Endothelial cell (in vitro differentiated cells): ENCODE results near the gene EGR1. TPM values are rescaled to one million over a fixed set of nuclear protein-coding genes. Genes with fewer than 3 reads are reported as not detected.

Source experiments
- DNase-seq: peaks from one replicate; pipeline ENCODE4 v3.0.0; 2021; ENCODE audit warnings: low spot score
- H3K27ac Mint-ChIP-seq: one replicate; pipeline ENCODE4 v1.8.0; 2021; ENCODE audit warnings: mixed read lengths, inconsistent platforms; ENCODE audit not compliant: unreplicated experiment
- H3K27me3 Mint-ChIP-seq: one replicate; pipeline ENCODE4 v1.8.0; 2021; ENCODE audit warnings: mild to moderate bottlenecking, moderate library complexity, mixed read lengths, inconsistent platforms; ENCODE audit not compliant: unreplicated experiment
- H3K36me3 Mint-ChIP-seq: one replicate; pipeline ENCODE4 v1.8.0; 2021; ENCODE audit warnings: mild to moderate bottlenecking, low read depth, mixed read lengths, inconsistent platforms; ENCODE audit not compliant: unreplicated experiment
- H3K4me1 Mint-ChIP-seq: one replicate; pipeline ENCODE4 v1.8.0; 2021; ENCODE audit warnings: mild to moderate bottlenecking, mixed read lengths, inconsistent platforms; ENCODE audit not compliant: unreplicated experiment
- H3K4me3 Mint-ChIP-seq: one replicate; pipeline ENCODE4 v1.8.0; 2021; ENCODE audit warnings: mild to moderate bottlenecking, mixed read lengths, inconsistent platforms; ENCODE audit not compliant: unreplicated experiment
- H3K9me3 Mint-ChIP-seq: one replicate; pipeline ENCODE4 v1.8.0; 2021; ENCODE audit warnings: mixed read lengths, inconsistent platforms; ENCODE audit not compliant: unreplicated experiment
- CTCF ChIP-seq: fragments of 200-600 bp; sonication (generic); IDR thresholded peaks from one replicate; pipeline ENCODE4 v1.5.0; 2021; ENCODE audit warnings: antibody characterized with exemption; ENCODE audit not compliant: unreplicated experiment
- total RNA-seq: library from RNA; stranded (reverse); fragmentation: NEBNext Ultra II Directional; extraction: Animal tissue kit (Norgen Biotek cat#: 25700); gene quantifications from one replicate; pipeline ENCODE4 v1.2.1, GENCODE V29; 2021; ENCODE audit not compliant: unreplicated experiment

EGR1 gene
- total RNA-seq, 1 donor from 2014 or later = 2.1 TPM

GRCh38 chr5:138463419-138464007 is 1.8 kb upstream of the EGR1 start:
- H3K27ac Mint-ChIP-seq = peak overlapping the region; percentile 70
- peak overlapping the region; percentile 82 for H3K4me3 Mint-ChIP-seq
- H3K36me3 Mint-ChIP-seq = peaks cover 10% of the 10 kb centered on the region
- H3K4me1 Mint-ChIP-seq = peaks cover 8% of the 10 kb centered on the region
- DNase-seq = no peak
- H3K27me3 Mint-ChIP-seq = peaks cover 28% of the 10 kb centered on the region
- H3K9me3 Mint-ChIP-seq = peaks cover 4% of the 10 kb centered on the region
- TF ChIP-seq CTCF = no peak

- peaks cover 26% of the 10 kb centered on the region for H3K27me3 Mint-ChIP-seq
- H3K4me3 Mint-ChIP-seq = no peak overlapping the region
- H3K9me3 Mint-ChIP-seq = peaks cover 4% of the 10 kb centered on the region
- peak; percentile 95 for DNase-seq
- TF ChIP-seq CTCF = peak; percentile 95
- H3K36me3 Mint-ChIP-seq = peaks cover 10% of the 10 kb centered on the region
- no peak overlapping the region for H3K27ac Mint-ChIP-seq
- H3K4me1 Mint-ChIP-seq = peaks cover 8% of the 10 kb centered on the region
Observed at GRCh38 chr5:138464008-138464387, 1.3 kb upstream of the EGR1 start.

GRCh38 chr5:138464388-138465260 is 655 bp upstream of the EGR1 start:
- peaks cover 10% of the 10 kb centered on the region for H3K36me3 Mint-ChIP-seq
- TF ChIP-seq CTCF = peak; percentile 52
- peak overlapping the region; percentile 69 for H3K4me3 Mint-ChIP-seq
- peaks cover 8% of the 10 kb centered on the region for H3K4me1 Mint-ChIP-seq
- DNase-seq = peak; percentile 86
- H3K27ac Mint-ChIP-seq = no peak overlapping the region
- peaks cover 4% of the 10 kb centered on the region for H3K9me3 Mint-ChIP-seq
- peaks cover 23% of the 10 kb centered on the region for H3K27me3 Mint-ChIP-seq

GRCh38 chr5:138466125-138466899 is 1.0 kb downstream of the EGR1 start:
- peaks cover 6% of the 10 kb centered on the region for H3K36me3 Mint-ChIP-seq
- H3K9me3 Mint-ChIP-seq = peaks cover 4% of the 10 kb centered on the region
- H3K4me3 Mint-ChIP-seq = no peak overlapping the region
- H3K4me1 Mint-ChIP-seq = peaks cover 2% of the 10 kb centered on the region
- H3K27ac Mint-ChIP-seq = no peak overlapping the region
- TF ChIP-seq CTCF = no peak
- DNase-seq = no peak
- peaks cover 27% of the 10 kb centered on the region for H3K27me3 Mint-ChIP-seq
